Activated CD4-positive, alpha-beta T cell treated with anti-CD3 and anti-CD28 coated beads for 24 hours (primary cell): ENCODE measurements around the gene DCTN1.
"Not testable (repeated sequence)": the region's sequence is repeated elsewhere in the genome, so short reads cannot be mapped to it uniquely, and the experiment has no call there.

ENCODE experiments used
- DNase-seq, 2 donors: peaks; one replicate each; pipeline ENCODE4 v3.0.0-alpha.2; 2020; ENCODE audit warnings: low read depth in 2 of 2

DCTN1 gene

DNA sequence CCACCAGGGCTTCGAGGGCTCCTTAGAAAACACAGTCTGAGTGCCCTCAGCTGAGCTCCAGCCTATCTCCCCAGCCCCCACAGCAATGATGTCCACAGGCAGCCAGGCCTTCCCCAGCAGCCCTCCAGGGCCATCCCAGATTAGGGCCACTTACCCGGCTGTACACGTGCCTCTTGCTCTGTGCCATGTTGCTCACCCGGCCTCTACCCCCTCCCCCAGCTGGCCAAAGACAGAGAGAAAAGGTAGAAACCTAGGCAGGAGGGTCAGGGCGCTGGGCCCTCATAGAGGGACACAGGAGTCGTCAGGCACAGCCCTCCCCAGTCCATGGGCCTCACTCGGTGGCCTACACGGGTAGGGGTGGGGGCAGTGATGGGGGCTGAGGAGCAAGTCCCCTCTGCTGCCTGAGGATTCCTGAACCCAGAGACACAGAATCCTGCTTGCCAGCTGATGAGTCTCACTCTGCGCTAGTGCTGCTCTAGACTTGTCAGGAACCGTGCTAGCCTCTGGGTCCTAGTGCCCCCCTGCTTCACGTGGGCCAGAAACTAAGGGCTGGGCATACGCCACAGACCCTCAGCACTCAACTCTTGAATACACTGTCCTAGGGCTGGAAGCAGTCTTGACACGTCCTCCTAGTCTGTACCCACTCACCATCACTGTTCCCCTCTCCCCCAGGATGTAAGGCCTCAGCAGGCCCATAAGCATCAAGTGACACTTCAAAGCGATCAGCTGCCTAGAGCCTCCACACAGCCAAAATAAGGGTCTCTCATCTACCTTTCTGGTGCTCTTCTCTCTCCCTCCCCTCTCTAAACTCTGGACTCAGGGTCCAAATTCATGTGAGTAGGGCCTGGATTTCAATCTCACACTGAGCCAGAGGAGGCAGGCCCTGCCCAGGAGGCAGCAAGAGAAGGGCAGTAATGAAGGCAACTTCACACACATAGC lies at the start of gene DCTN1:
Gene DCTN1 (minus strand): TSS at position 461 of the 939 bp plus-strand sequence. CDS start 274 bp downstream, at position 187.
- DNase-seq, result no peak

GRCh38 chr2:74428675-74429074 lies 48.6 kb upstream of the DCTN1 start:
- no peak for DNase-seq

DNA sequence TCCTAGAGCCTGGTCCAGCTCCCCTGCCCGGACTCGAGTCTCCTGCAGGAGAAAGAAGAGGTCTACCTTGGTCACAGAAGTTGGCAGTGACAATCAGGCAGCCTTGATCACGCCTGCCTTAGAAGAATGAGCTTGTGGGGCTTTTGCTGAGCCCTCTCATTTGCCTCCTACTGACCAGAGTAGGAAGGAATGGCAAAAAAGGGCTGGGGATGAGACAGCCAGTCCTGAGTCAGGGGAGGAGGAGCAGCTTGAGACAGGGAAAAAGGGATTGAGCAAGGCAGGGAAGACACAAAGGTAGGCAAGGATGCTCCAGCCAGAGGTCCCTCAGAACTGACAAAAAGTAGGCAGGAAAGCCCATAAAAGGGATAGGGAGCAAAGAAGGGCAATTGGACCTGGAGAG lies 47.4 kb upstream of the DCTN1 start:
- DNase-seq, result no peak

GRCh38 chr2:74426181-74426758 lies 46.2 kb upstream of the DCTN1 start:
- no peak for DNase-seq

DNA sequence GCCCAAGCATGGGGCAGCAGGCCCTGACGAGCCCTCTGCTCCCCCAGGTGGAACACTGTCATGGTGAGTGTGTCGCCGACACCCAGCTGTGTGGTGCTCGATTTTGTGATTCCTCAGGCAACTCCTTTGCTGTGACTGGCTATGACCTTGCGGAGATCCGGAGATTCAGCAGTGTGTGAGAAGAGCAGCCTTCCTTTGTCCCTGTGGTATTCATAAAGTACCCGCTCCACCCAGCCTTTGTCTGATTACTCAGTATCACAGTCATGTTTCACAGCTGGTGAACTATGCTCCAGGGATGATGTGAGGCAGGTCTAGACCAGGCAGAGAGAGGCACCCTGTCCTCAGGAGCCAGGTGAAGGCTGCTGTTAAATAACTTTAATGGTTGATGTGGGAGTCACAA lies 45.4 kb upstream of the DCTN1 start:
- no peak for DNase-seq

GRCh38 chr2:74424995-74425406 lies 44.9 kb upstream of the DCTN1 start:
- no peak for DNase-seq

DNA sequence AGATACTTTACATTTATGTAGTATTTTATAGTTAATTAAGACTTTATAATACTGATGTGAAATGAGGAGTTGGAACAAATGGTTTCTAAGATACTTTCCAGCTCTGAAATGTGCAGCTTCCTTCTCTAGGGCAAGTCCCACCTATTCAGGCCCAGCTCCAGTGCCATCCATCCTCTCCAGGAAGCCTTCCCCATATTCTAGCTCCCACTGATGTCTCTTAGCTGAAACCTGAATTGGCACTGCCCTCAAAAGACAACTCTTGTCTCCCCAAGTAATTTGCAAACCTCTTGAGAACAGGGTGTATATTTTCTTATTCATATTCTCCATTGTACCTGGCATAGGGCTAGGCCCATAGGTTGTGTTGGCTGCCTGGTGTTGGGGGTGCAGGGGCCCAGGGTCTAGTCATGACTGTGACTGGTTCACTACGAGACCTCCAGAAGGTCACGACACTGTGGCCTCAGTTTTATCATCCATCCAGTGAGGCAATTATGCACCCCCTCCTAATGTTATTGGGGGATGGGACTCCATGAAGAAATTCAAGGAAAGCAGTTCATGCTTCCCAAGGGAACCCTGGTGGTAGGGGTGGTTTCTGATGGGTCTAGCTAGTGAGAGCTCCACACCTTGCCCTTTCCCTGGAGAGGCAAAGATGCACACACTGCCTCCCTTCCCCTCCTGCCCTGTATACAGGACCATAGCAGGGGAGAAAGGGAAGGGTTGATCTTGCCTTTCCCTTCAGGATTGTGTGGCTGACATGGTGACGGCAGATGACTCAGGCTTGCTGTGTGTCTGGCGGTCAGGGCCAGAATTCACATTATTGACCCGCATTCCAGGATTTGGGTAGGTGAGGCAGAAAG lies 44.3 kb upstream of the DCTN1 start:
- DNase-seq, result no peak

DNA sequence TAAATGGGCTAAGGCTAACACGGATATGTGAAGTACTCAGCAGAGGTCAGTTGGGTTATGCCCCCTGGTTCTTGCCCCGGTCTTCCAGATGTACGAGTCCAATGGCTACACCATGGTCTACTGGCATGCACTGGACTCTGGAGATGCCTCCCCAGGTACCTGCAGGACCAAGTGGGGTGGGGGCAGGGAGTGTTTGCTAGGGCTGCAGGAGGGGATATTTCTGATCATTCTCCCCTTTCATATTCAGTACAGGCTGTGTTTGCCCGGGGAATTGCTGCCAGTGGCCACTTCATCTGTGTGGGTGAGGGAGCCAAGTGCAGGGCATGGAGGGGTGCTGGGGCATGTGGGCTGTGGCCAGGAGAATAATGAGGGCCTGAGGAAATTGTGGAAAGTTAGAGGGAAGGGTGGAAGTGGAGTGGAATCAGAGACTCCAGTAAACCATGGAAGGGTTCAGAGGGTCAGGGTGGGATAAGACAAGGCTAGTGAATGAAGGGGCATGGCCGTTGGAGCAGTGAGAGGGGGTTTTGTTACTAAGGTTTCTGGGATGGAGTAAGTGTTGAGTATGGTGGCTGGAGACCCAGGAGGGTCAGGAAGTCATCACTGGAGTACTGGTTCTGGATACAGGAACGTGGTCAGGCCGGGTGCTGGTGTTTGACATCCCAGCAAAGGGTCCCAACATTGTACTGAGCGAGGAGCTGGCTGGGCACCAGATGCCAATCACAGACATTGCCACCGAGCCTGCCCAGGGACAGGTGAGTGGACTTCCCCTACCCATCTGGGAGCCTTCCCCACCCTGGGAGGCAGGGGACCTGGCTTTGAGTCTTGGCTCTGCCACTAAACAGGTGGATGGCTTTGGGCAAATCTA lies 43.4 kb upstream of the DCTN1 start:
- no peak for DNase-seq

GRCh38 chr2:74421221-74421870 lies 41.2 kb upstream of the DCTN1 start, which contains the start of the genes C2orf81 and WDR54:
Gene C2orf81, minus strand, starts transcription at chr2:74421619. Its CDS starts 59 bp downstream, at chr2:74421560.
Gene WDR54, plus strand, starts transcription at chr2:74421730. Its CDS starts 424 bp downstream, at chr2:74422154.
- DNase-seq, result peak; percentile 88 to 93

DNA sequence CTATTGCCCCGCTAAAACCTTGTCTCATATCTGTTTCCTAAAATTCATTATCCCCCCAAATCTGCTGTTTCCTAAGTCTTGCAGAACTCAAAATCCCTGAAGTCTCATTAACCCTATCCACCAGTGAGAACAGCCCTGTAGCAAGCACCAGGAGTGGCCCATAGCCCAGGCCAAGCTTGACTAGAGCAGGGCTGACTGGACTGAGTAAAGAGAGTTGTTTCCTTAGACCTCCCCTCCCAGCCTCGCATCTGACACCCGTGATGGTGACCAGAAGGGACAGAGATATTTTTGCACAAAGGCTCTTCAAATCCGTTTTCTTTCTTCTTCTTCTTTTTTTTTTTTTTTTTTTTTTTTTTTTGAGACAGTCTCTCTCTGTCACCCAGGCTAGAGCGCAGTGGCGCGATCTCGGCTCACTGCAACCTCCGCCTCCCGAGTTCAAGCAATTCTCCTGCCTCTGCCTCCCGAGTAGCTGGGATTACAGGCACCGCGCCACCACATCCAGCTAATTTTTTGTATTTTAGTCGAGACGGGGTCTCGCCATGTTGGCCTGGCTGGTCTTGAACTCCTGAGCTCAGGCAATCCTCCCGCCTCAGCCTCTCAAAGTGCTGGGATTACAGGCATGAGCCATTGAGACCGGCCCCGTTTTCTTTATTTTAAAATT lies 40.5 kb upstream of the DCTN1 start:
- not testable (repeated sequence) for DNase-seq

DNA sequence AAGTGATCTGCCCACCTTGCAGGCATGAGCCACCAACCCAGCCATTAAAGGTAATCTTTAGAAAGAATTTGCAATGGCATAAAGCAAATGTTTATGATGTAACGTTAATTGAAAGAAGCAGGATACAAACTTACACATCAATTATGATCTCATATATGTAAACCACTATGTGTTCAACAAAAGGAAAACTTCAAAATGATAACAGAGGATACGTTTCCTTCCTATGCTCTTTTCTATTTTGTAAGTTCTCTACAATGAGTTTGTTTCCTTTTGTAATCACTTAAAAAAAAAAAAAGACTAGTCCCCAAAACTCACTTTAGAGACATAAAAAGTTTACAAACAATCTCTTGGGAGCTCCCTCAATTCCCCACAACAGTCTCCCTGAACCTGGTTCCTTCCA lies 39.9 kb upstream of the DCTN1 start:
- no peak for DNase-seq

DNA sequence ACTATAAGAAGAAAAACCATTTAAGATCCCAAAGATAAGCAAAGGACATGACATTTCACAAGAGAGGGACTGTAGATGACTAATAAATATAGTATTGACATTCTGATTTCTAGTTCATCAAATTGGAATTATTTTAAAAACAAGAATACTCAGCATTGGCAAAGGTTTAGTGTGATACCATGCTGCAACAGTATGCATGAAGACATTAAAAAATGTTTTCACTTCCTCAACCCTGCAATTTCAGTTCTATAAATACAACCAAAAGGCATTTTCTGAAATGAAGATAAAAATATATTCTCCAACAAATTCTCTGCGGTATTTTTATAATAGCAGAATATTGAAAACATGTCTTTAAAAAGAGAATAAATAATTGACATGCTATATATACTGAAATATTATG lies 39.2 kb upstream of the DCTN1 start:
- DNase-seq, result no peak

- no peak for DNase-seq
These were observed 38.2 kb upstream of the DCTN1 start for GRCh38 chr2:74418312-74418711.

DNA sequence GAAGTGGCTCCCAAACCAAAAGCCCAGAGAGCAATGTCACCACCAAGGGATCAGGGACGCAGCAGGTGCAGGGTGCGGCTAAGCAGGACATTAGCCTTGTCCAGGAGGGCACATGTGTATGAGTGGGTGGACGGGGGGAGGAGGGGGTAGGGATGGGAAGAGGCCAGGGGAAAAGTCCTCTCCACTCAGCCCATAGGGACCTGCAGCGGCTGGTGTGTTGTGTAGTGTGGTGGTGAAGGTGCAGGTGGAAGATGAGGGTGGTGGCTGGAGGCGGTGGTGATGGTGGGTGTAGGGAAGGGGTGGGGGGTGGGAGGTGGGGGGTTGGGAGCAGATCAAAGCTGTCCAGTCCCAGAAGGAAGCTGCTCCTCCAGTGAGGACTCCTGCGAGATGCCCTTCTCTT lies 37.7 kb upstream of the DCTN1 start:
- DNase-seq, result no peak

DNA sequence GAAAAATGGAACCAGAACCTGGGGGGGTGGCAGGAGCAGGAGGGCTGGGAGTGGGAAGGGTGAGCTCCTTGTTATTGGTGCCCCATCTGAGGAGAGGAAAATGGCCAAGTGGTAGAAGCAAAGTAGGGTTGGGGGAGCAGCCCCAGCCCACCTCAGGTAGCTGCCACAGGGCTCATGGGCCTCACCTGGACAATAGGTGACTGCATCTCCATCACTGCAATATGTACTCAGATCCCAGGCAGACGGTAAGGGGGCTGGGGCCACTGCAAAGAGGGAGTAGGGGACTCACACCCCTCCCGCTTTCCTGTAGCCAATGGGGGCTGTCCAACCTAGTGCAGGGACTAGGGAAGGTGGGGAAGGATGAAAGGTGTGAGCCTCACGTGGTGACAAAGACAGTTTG lies 37.1 kb upstream of the DCTN1 start:
- no peak for DNase-seq

- DNase-seq, result no peak
These were observed 36.7 kb upstream of the DCTN1 start for GRCh38 chr2:74416778-74417177.

DNA sequence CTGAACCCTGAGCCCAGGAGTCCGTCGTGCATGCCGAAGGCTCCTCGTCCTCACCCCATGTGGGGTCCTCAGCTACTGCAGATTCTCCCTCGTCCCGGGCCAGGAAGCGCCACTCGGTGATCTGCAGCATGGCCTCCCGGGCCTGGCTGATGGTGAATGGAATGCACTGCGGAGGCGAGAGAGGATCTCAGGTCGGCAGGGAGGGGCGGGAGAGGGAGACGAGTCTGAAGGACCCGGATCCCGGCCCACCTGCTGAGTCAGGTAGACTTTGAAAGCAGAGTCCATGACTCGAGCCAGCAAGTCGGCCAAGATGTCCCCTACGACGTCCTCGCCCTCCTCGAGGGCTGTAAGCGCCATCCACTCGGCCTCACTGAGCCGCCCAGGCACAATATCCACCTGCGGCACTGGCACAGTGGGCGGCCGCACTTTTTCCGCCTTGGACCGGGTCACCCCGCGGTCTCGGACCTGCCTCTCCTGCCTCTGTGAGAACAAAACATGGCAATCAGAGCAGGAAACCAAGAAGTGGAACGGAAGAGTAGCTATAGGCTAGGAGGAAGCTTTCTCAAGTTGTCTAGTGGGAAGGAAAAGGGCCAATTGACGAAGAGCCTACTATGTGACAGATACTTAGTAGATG lies 35.8 kb upstream of the DCTN1 start:
- no peak for DNase-seq

DNA sequence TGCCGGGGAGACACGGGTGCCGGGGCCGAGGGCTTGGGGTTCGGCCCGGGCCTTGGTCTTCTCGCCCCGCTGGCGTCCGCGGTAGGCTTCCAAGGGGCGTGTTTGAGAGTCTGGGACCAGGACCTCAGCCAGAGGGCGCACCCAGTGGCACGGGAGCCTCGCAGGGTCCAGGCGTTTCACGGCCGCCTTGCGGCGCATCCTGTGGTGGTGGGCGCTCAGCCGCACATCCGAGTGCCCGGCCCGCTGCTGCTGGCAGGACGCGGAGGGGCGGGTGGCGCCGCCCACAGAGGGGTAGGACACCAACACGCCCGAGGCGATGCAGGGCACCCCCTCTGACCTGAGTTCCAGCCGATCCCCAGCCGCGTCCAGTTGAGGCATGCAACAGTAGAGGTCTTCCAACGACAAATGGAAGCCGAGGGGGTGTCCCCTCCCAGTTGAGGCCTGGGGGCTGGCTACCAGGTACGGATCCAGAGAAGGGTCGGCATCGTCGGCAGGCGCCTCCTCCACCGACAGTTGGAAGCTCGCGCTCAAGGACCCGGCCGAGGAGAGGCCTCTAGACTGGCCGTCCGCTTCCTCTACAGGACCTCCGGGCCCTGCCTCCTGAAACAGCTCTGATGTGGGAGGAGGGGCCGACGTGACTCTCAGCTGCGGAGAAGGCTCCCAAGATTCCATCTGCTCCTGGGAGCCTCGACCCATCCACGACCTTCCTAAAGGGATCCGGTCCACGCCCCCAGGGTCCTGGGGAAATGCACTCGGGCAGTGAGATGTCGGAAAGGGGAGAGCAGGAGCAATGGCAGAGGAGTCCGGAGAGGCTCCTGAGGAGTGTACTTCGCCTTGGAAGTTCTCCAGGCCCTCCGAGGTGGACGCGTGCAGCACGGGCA lies 35.0 kb upstream of the DCTN1 start:
- DNase-seq, result no peak

GRCh38 chr2:74414441-74414840 lies 34.3 kb upstream of the DCTN1 start:
- no peak for DNase-seq
